Hepatocyte (in vitro differentiated cells): ENCODE measurements around the gene PGBD4.

Experiments used
- EZH2 ChIP-seq: fragments of 200-600 bp; sonication (generic); IDR thresholded peaks from 2 replicates; pipeline ENCODE4 v1.6.1; 2016; ENCODE audit warnings: antibody characterized with exemption, mild to moderate bottlenecking, borderline replicate concordance
- EZH2phosphoT487 ChIP-seq: fragments of 200-600 bp; sonication (generic); IDR thresholded peaks from one replicate; pipeline ENCODE4 v1.6.1; 2018; ENCODE audit warnings: antibody characterized with exemption, mild to moderate bottlenecking, low read depth, moderate library complexity; ENCODE audit not compliant: unreplicated experiment, severe bottlenecking
- TF ChIP-seq, protein P1 (sequence below): fragments of 200-600 bp; sonication (generic); IDR thresholded peaks from 2 replicates; pipeline ENCODE4 v1.5.1; 2016; ENCODE audit warnings: antibody characterized with exemption, mild to moderate bottlenecking; ENCODE audit not compliant: poor library complexity

DNA sequence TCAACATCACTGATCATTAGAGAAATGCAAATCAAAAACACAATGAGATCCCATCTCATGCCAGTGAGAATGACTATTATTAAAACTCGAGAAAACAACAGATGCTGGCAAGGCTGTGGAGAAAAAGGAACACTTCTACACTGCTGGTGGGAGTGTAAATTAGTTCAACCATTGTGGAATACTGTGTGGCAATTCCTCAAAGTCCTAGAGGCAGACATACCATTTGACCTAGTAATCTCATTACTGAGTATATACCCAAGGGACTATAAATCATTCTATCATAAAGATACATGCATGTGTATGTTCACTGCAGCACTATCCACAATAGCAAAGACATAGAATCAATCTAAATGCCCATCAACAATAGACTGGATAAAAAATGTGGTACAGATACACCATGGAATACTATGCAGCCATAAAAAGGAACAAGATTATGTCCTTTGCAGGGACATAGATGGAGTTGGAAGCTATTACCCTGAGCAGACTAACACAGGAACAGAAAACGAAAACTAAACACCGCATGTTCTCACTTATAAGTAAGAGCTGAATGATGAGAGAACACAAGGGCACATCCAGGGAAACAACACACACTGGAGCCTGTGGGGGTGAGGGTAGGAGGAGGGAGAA, 47.7 kb upstream of the PGBD4 start:
- TF ChIP-seq EZH2phosphoT487 (no peak), EZH2 (no peak)
- TF ChIP-seq, protein P1, sequence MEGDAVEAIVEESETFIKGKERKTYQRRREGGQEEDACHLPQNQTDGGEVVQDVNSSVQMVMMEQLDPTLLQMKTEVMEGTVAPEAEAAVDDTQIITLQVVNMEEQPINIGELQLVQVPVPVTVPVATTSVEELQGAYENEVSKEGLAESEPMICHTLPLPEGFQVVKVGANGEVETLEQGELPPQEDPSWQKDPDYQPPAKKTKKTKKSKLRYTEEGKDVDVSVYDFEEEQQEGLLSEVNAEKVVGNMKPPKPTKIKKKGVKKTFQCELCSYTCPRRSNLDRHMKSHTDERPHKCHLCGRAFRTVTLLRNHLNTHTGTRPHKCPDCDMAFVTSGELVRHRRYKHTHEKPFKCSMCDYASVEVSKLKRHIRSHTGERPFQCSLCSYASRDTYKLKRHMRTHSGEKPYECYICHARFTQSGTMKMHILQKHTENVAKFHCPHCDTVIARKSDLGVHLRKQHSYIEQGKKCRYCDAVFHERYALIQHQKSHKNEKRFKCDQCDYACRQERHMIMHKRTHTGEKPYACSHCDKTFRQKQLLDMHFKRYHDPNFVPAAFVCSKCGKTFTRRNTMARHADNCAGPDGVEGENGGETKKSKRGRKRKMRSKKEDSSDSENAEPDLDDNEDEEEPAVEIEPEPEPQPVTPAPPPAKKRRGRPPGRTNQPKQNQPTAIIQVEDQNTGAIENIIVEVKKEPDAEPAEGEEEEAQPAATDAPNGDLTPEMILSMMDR, result no peak
